SK-N-SH treated with all-trans-retinoic acid at 6 μM for 48 hours (cell line): ENCODE data around the gene KRT35.

ENCODE experiments used
- ATAC-seq: fragments of 200-7000 bp; cut with Tn5 transposase; 3 replicates; pipeline ENCODE4 v1.9.1; 2020; ENCODE audit warnings: mild to moderate bottlenecking, moderate library complexity
- ARNTL ChIP-seq: fragments of 450-650 bp; formaldehyde crosslinking; IDR thresholded peaks from 2 replicates; pipeline ENCODE4 v1.5.0; 2020; ENCODE audit warnings: low read depth, mild to moderate bottlenecking, moderate library complexity, borderline replicate concordance
- BACH2 ChIP-seq: fragments of 250-450 bp; sonication (Bioruptor Pico); IDR thresholded peaks from 2 replicates; pipeline ENCODE4 v1.9.0; 2021; ENCODE audit warnings: mild to moderate bottlenecking, borderline replicate concordance
- CSDC2 ChIP-seq: fragments of 250-450 bp; sonication (Bioruptor Pico); IDR thresholded peaks from 2 replicates; pipeline ENCODE4 v1.5.0; 2020; ENCODE audit warnings: mild to moderate bottlenecking, moderate library complexity
- ESRRG ChIP-seq: fragments of 250-450 bp; sonication (Bioruptor Pico); IDR thresholded peaks from 2 replicates; pipeline ENCODE4 v1.6.1; 2021; ENCODE audit warnings: mild to moderate bottlenecking
- GLIS3 ChIP-seq: fragments of 250-450 bp; sonication (Bioruptor Pico); IDR thresholded peaks from 2 replicates; pipeline ENCODE4 v1.5.0; 2020; ENCODE audit warnings: mild to moderate bottlenecking, moderate library complexity
- ISL1 ChIP-seq: fragments of 250-450 bp; sonication (Bioruptor Pico); IDR thresholded peaks from 2 replicates; pipeline ENCODE4 v2.1.2; 2022; ENCODE audit warnings: mild to moderate bottlenecking, moderate library complexity
- OSR1 ChIP-seq: fragments of 250-450 bp; sonication (Bioruptor Pico); IDR thresholded peaks from 2 replicates; pipeline ENCODE4 v1.8.0; 2022; ENCODE audit warnings: moderate library complexity, mild to moderate bottlenecking, inconsistent platforms
- POU6F1 ChIP-seq: fragments of 250-450 bp; sonication (Bioruptor Pico); IDR thresholded peaks from 2 replicates; pipeline ENCODE4 v1.8.0; 2021; ENCODE audit warnings: low read depth, mild to moderate bottlenecking, moderate library complexity, borderline replicate concordance
- PPARA ChIP-seq: fragments of 250-450 bp; sonication (Bioruptor Pico); IDR thresholded peaks from 2 replicates; pipeline ENCODE4 v1.5.0; 2020; ENCODE audit warnings: mild to moderate bottlenecking, borderline replicate concordance
- RARB ChIP-seq: fragments of 250-450 bp; sonication (Bioruptor Pico); IDR thresholded peaks from 2 replicates; pipeline ENCODE4 v1.8.0; 2021; ENCODE audit warnings: mild to moderate bottlenecking, moderate library complexity
- SNAI2 ChIP-seq: fragments of 250-450 bp; sonication (Bioruptor Pico); IDR thresholded peaks from 2 replicates; pipeline ENCODE4 v1.5.0; 2020; ENCODE audit warnings: mild to moderate bottlenecking, moderate library complexity
- TCF4 ChIP-seq: fragments of 250-450 bp; sonication (Bioruptor Pico); IDR thresholded peaks from 2 replicates; pipeline ENCODE4 v1.8.0; 2021; ENCODE audit warnings: mild to moderate bottlenecking, moderate library complexity, borderline replicate concordance
- TOX ChIP-seq: fragments of 250-450 bp; sonication (Bioruptor Pico); IDR thresholded peaks from 2 replicates; pipeline ENCODE4 v1.8.0; 2021; ENCODE audit warnings: mild to moderate bottlenecking, moderate library complexity, borderline replicate concordance
- TSHZ2 ChIP-seq: fragments of 250-450 bp; sonication (Bioruptor Pico); IDR thresholded peaks from 2 replicates; pipeline ENCODE4 v1.5.0; 2020; ENCODE audit warnings: mild to moderate bottlenecking, moderate library complexity
- ZC3H10 ChIP-seq: fragments of 250-450 bp; sonication (Bioruptor Pico); IDR thresholded peaks from 2 replicates; pipeline ENCODE4 v1.5.1; 2021; ENCODE audit warnings: mild to moderate bottlenecking, moderate library complexity
- ZFP30 ChIP-seq: fragments of 450-650 bp; formaldehyde crosslinking; IDR thresholded peaks from 2 replicates; pipeline ENCODE4 v1.5.0; 2022; ENCODE audit warnings: mild to moderate bottlenecking, moderate library complexity
- ZNF70 ChIP-seq: fragments of 450-650 bp; formaldehyde crosslinking; IDR thresholded peaks from 2 replicates; pipeline ENCODE4 v1.5.0; 2020; ENCODE audit warnings: mild to moderate bottlenecking, moderate library complexity
- ZNF8 ChIP-seq: fragments of 450-650 bp; formaldehyde crosslinking; IDR thresholded peaks from 2 replicates; pipeline ENCODE4 v1.5.0; 2020; ENCODE audit warnings: mild to moderate bottlenecking, moderate library complexity
- TF ChIP-seq, protein P1 (sequence below): fragments of 250-450 bp; sonication (Bioruptor Pico); IDR thresholded peaks from 2 replicates; pipeline ENCODE4 v1.8.0; 2020; ENCODE audit warnings: mild to moderate bottlenecking, moderate library complexity, borderline replicate concordance
- TF ChIP-seq, protein P2 (sequence below): fragments of 250-450 bp; sonication (Bioruptor Pico); IDR thresholded peaks from 2 replicates; pipeline ENCODE4 v1.5.1; 2020; ENCODE audit warnings: low read depth, mild to moderate bottlenecking, moderate library complexity
- TF ChIP-seq, protein P3 (sequence below): fragments of 250-450 bp; sonication (Bioruptor Pico); IDR thresholded peaks from 2 replicates; pipeline ENCODE4 v1.5.1; 2021; ENCODE audit warnings: mild to moderate bottlenecking, moderate library complexity

KRT35 gene

DNA sequence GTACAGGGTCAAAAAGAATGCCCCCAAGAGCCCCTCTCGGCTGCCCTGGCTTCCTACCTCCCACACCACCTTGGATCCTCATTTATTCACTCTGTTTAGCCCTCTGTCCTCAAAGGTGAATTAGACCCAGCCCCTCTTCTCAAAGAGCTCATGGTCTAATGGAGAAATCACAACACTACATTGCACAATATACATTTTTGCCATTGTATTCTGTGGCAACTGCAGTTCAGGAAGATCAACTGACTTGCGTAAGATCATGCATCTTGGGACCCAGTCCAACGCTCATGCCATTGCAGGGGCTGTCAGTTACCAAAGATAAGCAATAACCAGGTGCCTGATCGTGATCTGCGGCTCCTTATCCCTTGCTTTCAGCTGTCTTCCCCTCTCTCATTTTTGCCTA lies 41.6 kb downstream of the KRT35 start:
- TF ChIP-seq, protein P1, sequence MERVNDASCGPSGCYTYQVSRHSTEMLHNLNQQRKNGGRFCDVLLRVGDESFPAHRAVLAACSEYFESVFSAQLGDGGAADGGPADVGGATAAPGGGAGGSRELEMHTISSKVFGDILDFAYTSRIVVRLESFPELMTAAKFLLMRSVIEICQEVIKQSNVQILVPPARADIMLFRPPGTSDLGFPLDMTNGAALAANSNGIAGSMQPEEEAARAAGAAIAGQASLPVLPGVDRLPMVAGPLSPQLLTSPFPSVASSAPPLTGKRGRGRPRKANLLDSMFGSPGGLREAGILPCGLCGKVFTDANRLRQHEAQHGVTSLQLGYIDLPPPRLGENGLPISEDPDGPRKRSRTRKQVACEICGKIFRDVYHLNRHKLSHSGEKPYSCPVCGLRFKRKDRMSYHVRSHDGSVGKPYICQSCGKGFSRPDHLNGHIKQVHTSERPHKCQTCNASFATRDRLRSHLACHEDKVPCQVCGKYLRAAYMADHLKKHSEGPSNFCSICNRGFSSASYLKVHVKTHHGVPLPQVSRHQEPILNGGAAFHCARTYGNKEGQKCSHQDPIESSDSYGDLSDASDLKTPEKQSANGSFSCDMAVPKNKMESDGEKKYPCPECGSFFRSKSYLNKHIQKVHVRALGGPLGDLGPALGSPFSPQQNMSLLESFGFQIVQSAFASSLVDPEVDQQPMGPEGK (CRISPR knock-in tag) = no peak
- TF ChIP-seq TCF4 (CRISPR knock-in tag) (no peak), TOX (CRISPR knock-in tag) (no peak), SNAI2 (CRISPR knock-in tag) (no peak), ISL1 (CRISPR knock-in tag) (no peak), OSR1 (CRISPR knock-in tag) (no peak), ESRRG (no peak), PPARA (CRISPR knock-in tag) (no peak), CSDC2 (CRISPR knock-in tag) (no peak), GLIS3 (CRISPR knock-in tag) (no peak), RARB (CRISPR knock-in tag) (no peak), BACH2 (no peak)
- no peak for ATAC-seq

- TF ChIP-seq GLIS3 (CRISPR knock-in tag) (no peak), SNAI2 (CRISPR knock-in tag) (no peak)
- ATAC-seq = no peak
These were observed 43.2 kb downstream of the KRT35 start for GRCh38 chr17:41437769-41438168.

DNA sequence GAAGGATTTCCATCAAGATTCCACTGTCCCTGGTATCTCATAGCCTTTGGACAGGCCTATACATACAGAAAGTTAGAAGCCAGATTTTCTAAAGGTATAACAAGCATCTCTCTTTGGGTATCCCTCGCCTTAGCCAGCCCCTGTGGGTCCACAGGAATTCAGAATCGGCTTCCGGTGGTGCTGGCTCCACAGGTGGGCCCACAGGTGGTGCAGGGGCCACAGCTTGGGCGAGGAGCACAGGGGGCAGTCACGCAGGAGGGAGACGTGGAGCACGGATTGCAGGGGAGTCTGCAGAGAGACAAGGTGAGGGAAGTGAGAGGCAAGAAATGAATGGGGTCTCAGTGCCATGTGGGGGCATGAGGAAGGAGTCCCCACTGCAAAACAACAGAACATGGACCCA lies 43.7 kb downstream of the KRT35 start:
- TF ChIP-seq RARB (CRISPR knock-in tag) (no peak), ZFP30 (CRISPR knock-in tag) (no peak)
- TF ChIP-seq, protein P2, sequence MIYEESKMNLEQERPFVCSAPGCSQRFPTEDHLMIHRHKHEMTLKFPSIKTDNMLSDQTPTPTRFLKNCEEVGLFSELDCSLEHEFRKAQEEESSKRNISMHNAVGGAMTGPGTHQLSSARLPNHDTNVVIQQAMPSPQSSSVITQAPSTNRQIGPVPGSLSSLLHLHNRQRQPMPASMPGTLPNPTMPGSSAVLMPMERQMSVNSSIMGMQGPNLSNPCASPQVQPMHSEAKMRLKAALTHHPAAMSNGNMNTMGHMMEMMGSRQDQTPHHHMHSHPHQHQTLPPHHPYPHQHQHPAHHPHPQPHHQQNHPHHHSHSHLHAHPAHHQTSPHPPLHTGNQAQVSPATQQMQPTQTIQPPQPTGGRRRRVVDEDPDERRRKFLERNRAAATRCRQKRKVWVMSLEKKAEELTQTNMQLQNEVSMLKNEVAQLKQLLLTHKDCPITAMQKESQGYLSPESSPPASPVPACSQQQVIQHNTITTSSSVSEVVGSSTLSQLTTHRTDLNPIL (CRISPR knock-in tag) = no peak
- ATAC-seq = no peak

- TF ChIP-seq SNAI2 (CRISPR knock-in tag) (no peak), TSHZ2 (CRISPR knock-in tag) (no peak), ZNF70 (CRISPR knock-in tag) (no peak), CSDC2 (CRISPR knock-in tag) (no peak), PPARA (CRISPR knock-in tag) (no peak), BACH2 (no peak), ZFP30 (CRISPR knock-in tag) (no peak), OSR1 (CRISPR knock-in tag) (no peak), ESRRG (no peak), RARB (CRISPR knock-in tag) (no peak), POU6F1 (CRISPR knock-in tag) (no peak), ZNF8 (no peak), ARNTL (no peak), ZC3H10 (CRISPR knock-in tag) (no peak), GLIS3 (CRISPR knock-in tag) (no peak), ISL1 (CRISPR knock-in tag) (no peak), TOX (CRISPR knock-in tag) (no peak)
- TF ChIP-seq, protein P3, sequence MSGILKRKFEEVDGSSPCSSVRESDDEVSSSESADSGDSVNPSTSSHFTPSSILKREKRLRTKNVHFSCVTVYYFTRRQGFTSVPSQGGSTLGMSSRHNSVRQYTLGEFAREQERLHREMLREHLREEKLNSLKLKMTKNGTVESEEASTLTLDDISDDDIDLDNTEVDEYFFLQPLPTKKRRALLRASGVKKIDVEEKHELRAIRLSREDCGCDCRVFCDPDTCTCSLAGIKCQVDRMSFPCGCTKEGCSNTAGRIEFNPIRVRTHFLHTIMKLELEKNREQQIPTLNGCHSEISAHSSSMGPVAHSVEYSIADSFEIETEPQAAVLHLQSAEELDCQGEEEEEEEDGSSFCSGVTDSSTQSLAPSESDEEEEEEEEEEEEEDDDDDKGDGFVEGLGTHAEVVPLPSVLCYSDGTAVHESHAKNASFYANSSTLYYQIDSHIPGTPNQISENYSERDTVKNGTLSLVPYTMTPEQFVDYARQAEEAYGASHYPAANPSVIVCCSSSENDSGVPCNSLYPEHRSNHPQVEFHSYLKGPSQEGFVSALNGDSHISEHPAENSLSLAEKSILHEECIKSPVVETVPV (CRISPR knock-in tag) = no peak
- no peak for ATAC-seq
These were observed 46.5 kb downstream of the KRT35 start for GRCh38 chr17:41434415-41434814.
